B cell (primary cell): ENCODE results near the gene BCS1L. TPM values are rescaled to one million over a fixed set of nuclear protein-coding genes. Genes with fewer than 3 reads are reported as not detected.

Source experiments
- ATAC-seq: fragments of 200-7000 bp; cut with Tn5 transposase; one replicate; pipeline ENCODE4 v1.10.0; 2021; ENCODE audit warnings: low read depth, mild to moderate bottlenecking, moderate number of reproducible peaks, moderate library complexity
- CTCF ChIA-PET: fragments of 350-600 bp; sonication (Branson Sonifier 250); formaldehyde crosslinking; loops from one replicate; lab custom pipeline; 2021; ENCODE audit warnings: antibody characterized with exemption, inconsistent platforms; lab: Charles Lee
- POLR2A ChIA-PET: fragments of 350-600 bp; sonication (Branson Sonifier 250); formaldehyde crosslinking; loops from one replicate; lab custom pipeline; 2021; ENCODE audit warnings: antibody characterized with exemption; lab: Charles Lee
- DNase-seq: peaks from one replicate; pipeline ENCODE4 v3.0.0; 2013
- H2AFZ ChIP-seq: 2 replicates; pipeline ENCODE4 v1.6.1; 2012; ENCODE audit warnings: mild to moderate bottlenecking, low read depth, low read length; ENCODE audit not compliant: insufficient read depth, poor library complexity, severe bottlenecking
- H3K27ac ChIP-seq, 2 donors: 1 replicate in 1 of 2; 2 replicates in 1 of 2; pipeline ENCODE4 v1.5.1; 2012 to 2013; ENCODE audit warnings: low read length in 2 of 2, mild to moderate bottlenecking in 2 of 2, moderate library complexity in 1 of 2
- H3K27me3 ChIP-seq, 4 experiments: fragments of 200-600 bp in 1 of 4; sonication (generic) in 1 of 4; replicated peaks in 1 of 4; 1 replicate in 2 of 4; 2 replicates in 2 of 4; pipeline versions ENCODE4 v1.6.1 to v1.7.0; 2013 to 2016; ENCODE audit warnings: low read length in 3 of 4, mild to moderate bottlenecking in 2 of 4, mixed read lengths in 1 of 4, moderate library complexity in 1 of 4; ENCODE audit not compliant: insufficient read depth in 4 of 4, control insufficient read depth in 3 of 4; ENCODE audit errors: control extremely low read depth in 1 of 4
- H3K36me3 ChIP-seq, 2 experiments: replicated peaks in 1 of 2; 1 replicate in 1 of 2; 2 replicates in 1 of 2; pipeline versions ENCODE4 v1.6.1 to v1.7.1; 2013; ENCODE audit warnings: low read length in 1 of 2; ENCODE audit not compliant: insufficient read depth in 2 of 2, control insufficient read depth in 1 of 2; ENCODE audit errors: control extremely low read depth in 1 of 2, extremely low read depth in 1 of 2
- H3K4me1 ChIP-seq, 2 donors: fragments of 200-600 bp in 1 of 2; sonication (generic) in 1 of 2; 1 replicate in 1 of 2; 2 replicates in 1 of 2; pipeline versions ENCODE4 v1.5.1 to v1.6.1; 2013 to 2017; ENCODE audit warnings: low read length in 2 of 2; ENCODE audit not compliant: control insufficient read depth in 2 of 2, insufficient read depth in 2 of 2
- H3K4me2 ChIP-seq: replicated peaks from 2 replicates; pipeline ENCODE3; 2012; ENCODE audit warnings: mild to moderate bottlenecking, low read depth, low read length; ENCODE audit not compliant: poor library complexity, severe bottlenecking
- H3K4me3 ChIP-seq, 5 experiments: fragments of 200-600 bp in 1 of 5; sonication (generic) in 1 of 5; 1 replicate in 3 of 5; 2 replicates in 2 of 5; pipeline versions ENCODE4 v1.5.1 to v1.7.0; 2011 to 2016; ENCODE audit warnings: low read length in 4 of 5, mild to moderate bottlenecking in 4 of 5, low read depth in 2 of 5, control low read depth in 1 of 5, moderate library complexity in 1 of 5; ENCODE audit not compliant: insufficient read depth in 1 of 5; ENCODE audit errors: control extremely low read depth in 1 of 5, extremely low read depth in 1 of 5
- H3K79me2 ChIP-seq: fragments of 200-600 bp; sonication (generic); one replicate; pipeline ENCODE4 v1.6.0; 2016; ENCODE audit warnings: low read length; ENCODE audit not compliant: control insufficient read depth, insufficient read depth
- H3K9ac ChIP-seq: fragments of 200-600 bp; sonication (generic); 2 replicates; pipeline ENCODE4 v1.6.1; 2017; ENCODE audit warnings: mild to moderate bottlenecking, low read length, moderate library complexity
- H3K9me3 ChIP-seq, 3 donors: one replicate each; pipeline versions ENCODE4 v1.6.1 to v1.7.1; 2013; ENCODE audit warnings: low read length in 2 of 3; ENCODE audit not compliant: control insufficient read depth in 2 of 3, insufficient read depth in 1 of 3; ENCODE audit errors: control extremely low read depth in 1 of 3
- H4K20me1 ChIP-seq: 2 replicates; pipeline ENCODE4 v1.6.0; 2012; ENCODE audit warnings: mild to moderate bottlenecking, low read length; ENCODE audit not compliant: insufficient read depth, control insufficient read depth, poor library complexity, severe bottlenecking
- H3K27ac Mint-ChIP-seq: one replicate; pipeline ENCODE4 v1.8.0; 2021; ENCODE audit warnings: mixed read lengths
- H3K27me3 Mint-ChIP-seq: one replicate; pipeline ENCODE4 v1.8.0; 2021; ENCODE audit warnings: mixed read lengths
- H3K4me1 Mint-ChIP-seq: one replicate; pipeline ENCODE4 v1.8.0; 2021; ENCODE audit warnings: mixed read lengths
- H3K4me3 Mint-ChIP-seq: one replicate; pipeline ENCODE4 v1.8.0; 2021; ENCODE audit warnings: mixed read lengths
- H3K9me3 Mint-ChIP-seq: one replicate; pipeline ENCODE4 v1.8.0; 2022; ENCODE audit warnings: mixed read lengths; ENCODE audit not compliant: insufficient read depth
- CTCF ChIP-seq: fragments of 200-600 bp; IDR thresholded peaks from one replicate; pipeline ENCODE4 v1.8.0; 2022; ENCODE audit warnings: antibody characterized with exemption, mild to moderate bottlenecking
- EZH2 ChIP-seq: IDR thresholded peaks from 2 replicates; pipeline ENCODE4 v1.6.1; 2012; ENCODE audit warnings: borderline replicate concordance, low read depth, mild to moderate bottlenecking, moderate library complexity, low read length; ENCODE audit not compliant: insufficient read depth, poor library complexity, severe bottlenecking
- WGBS: methylation state at CpG from one replicate; pipeline ENCODE4 v1.1.5; 2013; ENCODE audit warnings: missing lambda C conversion rate; ENCODE audit not compliant: insufficient coverage; 5-methylcytosine and 5-hydroxymethylcytosine counted together
- intact Hi-C: fragments of 100-400 bp; cut with micrococcal nuclease; formaldehyde crosslinking; loops from one replicate; pipeline ENCODE4 v1.10.0; 2022
- polyA plus RNA-seq: library from polyadenylated mRNA; depleted of rRNA; stranded (reverse); fragments of >200 nt; gene quantifications from 2 replicates; pipeline ENCODE4 v1.2.3, GENCODE V29; 2012
- total RNA-seq, 2 donors: library from RNA; stranded (reverse); fragments of 120-200 nt in 1 of 2; gene quantifications; 1 replicate in 1 of 2; 2 replicates in 1 of 2; pipeline versions ENCODE4 v1.2.3 to v1.2.4, GENCODE V29; 2013 to 2022

BCS1L gene
- total and polyA plus RNA-seq, 2 donors (not counting 1 experiment from before 2014, with no cell fraction given): 56.1 to 104 TPM

DNA sequence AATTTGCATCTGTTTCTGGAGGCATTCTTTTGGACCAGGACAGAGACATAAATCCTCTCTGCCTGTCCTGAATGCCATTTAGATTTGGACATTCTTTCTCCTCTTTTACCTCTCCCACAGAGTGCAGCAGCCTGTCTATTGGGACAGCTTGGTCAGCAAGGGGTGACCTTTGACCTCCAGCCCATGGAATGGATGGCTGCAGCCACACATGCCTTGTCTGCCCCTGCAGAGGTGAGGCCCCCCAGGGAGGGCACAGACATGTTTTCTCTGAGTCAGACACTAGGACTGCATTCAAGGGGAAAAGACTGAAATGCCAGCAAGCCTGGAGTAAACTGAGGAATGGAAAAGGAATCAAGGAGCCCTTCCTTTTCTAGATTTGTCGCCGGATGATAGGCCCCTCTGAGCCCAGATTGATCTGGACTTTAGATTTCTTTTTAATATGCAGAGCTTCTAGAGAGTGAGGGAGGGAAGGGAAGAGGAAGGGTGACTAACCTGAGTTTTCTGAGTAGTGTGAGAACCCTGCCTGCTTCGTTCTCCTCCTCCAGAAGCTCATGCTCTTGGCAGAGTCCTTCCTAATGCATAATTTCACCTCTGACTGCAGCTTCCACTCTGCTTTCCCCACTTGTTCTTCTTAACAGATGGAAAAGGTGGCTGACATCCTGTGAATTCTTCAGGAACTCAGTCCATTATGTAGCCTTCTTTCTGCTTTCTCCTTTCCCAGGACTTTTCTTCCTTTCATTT is 35.1 kb downstream of the BCS1L start:
- no peaks in the 10 kb centered on the region for H3K4me1 Mint-ChIP-seq
- no peak overlapping the region for H3K27ac Mint-ChIP-seq
- Histone ChIP-seq H3K4me3 (no peak overlapping the region), H3K36me3 (peaks cover 0 to 16% of the 10 kb centered on the region in 2 experiments), H3K4me2 (no peak overlapping the region), H3K9ac (no peak overlapping the region), H3K79me2 (no peaks in the 10 kb centered on the region), H3K27me3 (no peaks in the 10 kb centered on the region), H3K9me3 (no peaks in the 10 kb centered on the region), H3K27ac (no peak overlapping the region), H3K4me1 (no peaks in the 10 kb centered on the region), H2AFZ (no peak overlapping the region), H4K20me1 (no peaks in the 10 kb centered on the region)
- H3K9me3 Mint-ChIP-seq: no peaks in the 10 kb centered on the region
- ChIA-PET CTCF (interaction anchor here (0.7 kb wide), 1 partner anchor 35 kb away, joined by 3 read pairs; the partner anchor contains the start of genes BCS1L and ZNF142), POLR2A (no interaction called here)
- ATAC-seq (no peak), DNase-seq (no peak)
- intact Hi-C loops: no loop called here
- 100% methylated on average over 1 of the region's 3 CpGs for WGBS
- H3K4me3 Mint-ChIP-seq: no peak overlapping the region
- no peak for TF ChIP-seq CTCF
- TF ChIP-seq EZH2: no peak
- H3K27me3 Mint-ChIP-seq: no peaks in the 10 kb centered on the region

GRCh38 chr2:218698885-218699284 is 39.4 kb downstream of the BCS1L start:
- no peak for DNase-seq

More at GRCh38 chr2:218698885-218699284, 39.4 kb downstream of the BCS1L start:
- Histone ChIP-seq H3K27me3 (no peaks in the 10 kb centered on the region), H2AFZ (no peak overlapping the region), H3K36me3 (peaks cover 0 to 8% of the 10 kb centered on the region in 2 experiments), H3K9ac (no peak overlapping the region), H3K4me2 (no peak overlapping the region), H4K20me1 (no peaks in the 10 kb centered on the region), H3K79me2 (no peaks in the 10 kb centered on the region), H3K9me3 (no peaks in the 10 kb centered on the region), H3K4me3 (no peak overlapping the region), H3K27ac (no peak overlapping the region), H3K4me1 (no peaks in the 10 kb centered on the region)
- no peak overlapping the region for H3K27ac Mint-ChIP-seq
- H3K27me3 Mint-ChIP-seq: no peaks in the 10 kb centered on the region
- POLR2A ChIA-PET: no interaction called here
- no peaks in the 10 kb centered on the region for H3K4me1 Mint-ChIP-seq
- CTCF ChIA-PET: no interaction called here
- no peak overlapping the region for H3K4me3 Mint-ChIP-seq
- H3K9me3 Mint-ChIP-seq: no peaks in the 10 kb centered on the region
- 95% methylated on average over 8 of the region's 8 CpGs for WGBS
- intact Hi-C loops: no loop called here
- ATAC-seq: no peak
- no peak for TF ChIP-seq CTCF
- no peak for TF ChIP-seq EZH2
